AG09309 (cell line): ENCODE data around the gene SPTLC1.

ENCODE experiments used
- DNase-seq: peaks from one replicate; pipeline ENCODE4 v3.0.0-alpha.2; 2010; ENCODE audit warnings: low read depth
- H3K4me3 ChIP-seq: 2 replicates; pipeline ENCODE4 v1.5.1; 2011; ENCODE audit warnings: mild to moderate bottlenecking, low read depth, low read length, moderate library complexity; ENCODE audit not compliant: control insufficient read depth
- CTCF ChIP-seq: IDR thresholded peaks from 2 replicates; pipeline ENCODE4 v1.5.1; 2011; ENCODE audit warnings: mild to moderate bottlenecking, low read depth, low read length, inconsistent platforms; ENCODE audit not compliant: insufficient read depth, control insufficient read depth; ENCODE audit errors: missing control alignments

Gene SPTLC1

DNA sequence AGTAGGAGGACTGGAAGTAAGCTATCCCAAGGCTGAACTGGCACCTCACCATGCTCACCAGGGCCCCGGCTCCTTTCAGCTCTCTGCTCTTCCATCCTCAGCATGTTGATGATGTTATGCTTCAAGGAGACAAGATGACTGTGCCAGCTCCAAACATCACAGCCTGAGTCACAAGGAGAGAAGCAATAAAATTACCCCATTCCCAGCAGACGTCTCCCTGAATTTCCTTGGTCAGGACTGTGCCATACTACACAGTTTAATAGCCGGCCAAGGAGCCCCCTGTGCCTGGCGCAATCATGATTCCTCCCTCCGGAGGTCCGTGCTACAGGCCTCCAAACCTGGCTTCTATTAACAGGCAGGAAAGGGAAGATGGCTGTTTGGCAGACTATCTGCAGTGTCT is 114.0 kb downstream of the SPTLC1 start:
- TF ChIP-seq CTCF, result no peak
- peak; percentile 62 for DNase-seq
- no peak overlapping the region for H3K4me3 ChIP-seq

GRCh38 chr9:91995000-91995655 is 120.1 kb downstream of the SPTLC1 start:
- no peak for DNase-seq
- H3K4me3 ChIP-seq, result no peak overlapping the region
- no peak for TF ChIP-seq CTCF

DNA sequence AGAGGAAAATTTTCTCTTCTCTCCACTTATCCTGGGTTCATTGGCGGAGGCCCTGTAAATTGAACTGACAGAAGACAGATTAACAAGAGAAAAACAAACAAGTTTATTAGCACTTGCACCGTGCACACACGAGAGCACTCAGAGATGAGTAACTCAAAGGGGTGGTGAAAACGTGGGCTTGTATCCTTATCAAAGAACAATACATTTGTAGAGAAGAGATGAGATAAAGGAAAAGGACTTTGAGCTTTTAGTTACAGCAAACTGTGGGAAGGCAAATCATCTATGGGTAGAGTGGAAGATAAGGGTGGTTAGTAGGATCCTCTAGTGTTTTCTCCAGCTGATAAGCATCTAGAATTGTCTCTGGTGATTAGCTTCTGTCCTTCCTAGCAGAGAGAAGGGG is 120.8 kb downstream of the SPTLC1 start:
- no peak for TF ChIP-seq CTCF

GRCh38 chr9:91992461-91993041 is 122.7 kb downstream of the SPTLC1 start:
- TF ChIP-seq CTCF, result no peak
- DNase-seq, result peak; percentile 93
- H3K4me3 ChIP-seq, result peak overlapping the region; percentile 12

More for the DNA sequence above, 120.8 kb downstream of the SPTLC1 start:
- H3K4me3 ChIP-seq, result no peak overlapping the region
- no peak for DNase-seq

DNA sequence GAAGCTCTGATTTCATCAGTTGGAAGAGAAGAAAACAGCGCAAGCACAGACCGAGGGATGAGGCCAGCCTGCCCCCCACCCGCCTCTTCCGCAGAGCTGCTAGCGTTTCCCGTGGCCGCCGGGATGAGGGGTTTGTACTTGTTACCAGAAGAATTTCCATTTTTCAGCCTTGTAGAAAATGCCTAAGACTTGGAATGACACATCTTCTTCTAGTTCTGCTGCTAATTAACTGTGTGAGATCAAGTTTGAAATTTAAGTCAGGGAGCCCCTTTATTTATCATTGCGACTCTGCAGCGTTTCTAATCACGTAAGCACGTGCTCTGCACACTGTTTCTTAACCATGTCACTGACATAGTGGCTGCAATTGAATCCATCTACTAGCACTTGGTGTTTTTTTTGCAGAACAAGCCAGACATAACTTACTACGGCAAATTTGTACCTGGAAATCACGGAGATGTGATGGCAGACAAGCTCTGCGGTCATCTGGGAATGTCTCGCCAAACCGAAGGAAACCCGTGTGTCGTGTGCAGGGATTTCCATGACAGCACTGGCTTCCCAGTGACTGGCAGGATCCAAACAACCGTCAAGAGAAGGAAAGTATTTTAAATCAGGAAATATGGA is 123.4 kb downstream of the SPTLC1 start:
- H3K4me3 ChIP-seq, result peak overlapping the region; percentile 12
- no peak for DNase-seq
- TF ChIP-seq CTCF, result no peak

GRCh38 chr9:91986248-91986647 is 129.0 kb downstream of the SPTLC1 start:
- no peak for DNase-seq
- TF ChIP-seq CTCF, result no peak
- H3K4me3 ChIP-seq, result no peak overlapping the region
